Mesodermal cell (in vitro differentiated cells): ENCODE results near the gene POU6F1.

Source experiments
- H3K27ac ChIP-seq: 2 replicates; pipeline ENCODE4 v1.7.0; 2013; ENCODE audit warnings: mild to moderate bottlenecking, low read depth, low read length, moderate library complexity; ENCODE audit not compliant: severe bottlenecking
- H3K36me3 ChIP-seq: 2 replicates; pipeline ENCODE4 v1.7.1; 2013; ENCODE audit warnings: mild to moderate bottlenecking, low read length, moderate library complexity; ENCODE audit not compliant: control insufficient read depth, insufficient read depth
- H3K4me1 ChIP-seq: one replicate; pipeline ENCODE4 v1.7.1; 2013; ENCODE audit warnings: mild to moderate bottlenecking, low read length; ENCODE audit not compliant: insufficient read depth, control insufficient read depth, poor library complexity, severe bottlenecking
- H3K4me3 ChIP-seq: 2 replicates; pipeline ENCODE4 v1.7.0; 2013; ENCODE audit warnings: low read length, control low read depth, mild to moderate bottlenecking; ENCODE audit not compliant: insufficient read depth, poor library complexity, severe bottlenecking; ENCODE audit errors: extremely low read depth
- H3K9me3 ChIP-seq: 2 replicates; pipeline ENCODE4 v1.7.1; 2013; ENCODE audit warnings: mild to moderate bottlenecking, low read length, moderate library complexity; ENCODE audit not compliant: control insufficient read depth
- WGBS, 2 experiments: methylation state at CpG; one replicate each; pipeline ENCODE4 v1.1.5; 2013; ENCODE audit warnings: missing lambda C conversion rate in 2 of 2; ENCODE audit not compliant: insufficient coverage in 2 of 2; 5-methylcytosine and 5-hydroxymethylcytosine counted together

Gene POU6F1

DNA sequence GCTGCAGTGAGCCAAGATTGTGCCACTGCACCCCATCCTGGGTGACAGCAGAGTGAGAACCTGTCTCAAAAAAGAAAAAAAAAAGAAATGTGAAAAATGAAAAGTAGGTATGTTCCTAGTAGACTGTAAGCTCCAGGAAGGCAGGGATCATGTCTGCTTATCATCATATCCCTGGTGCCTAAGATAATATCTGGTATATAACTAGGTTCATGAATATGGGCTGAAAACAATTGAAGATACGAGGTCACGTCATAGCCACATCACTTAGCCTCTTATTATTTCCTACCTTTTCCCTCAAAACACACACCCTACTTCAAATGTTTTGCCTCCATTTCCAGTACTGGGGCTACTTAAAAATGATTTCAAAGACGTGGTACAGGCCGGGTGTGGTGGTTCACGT is 3.0 kb downstream of the POU6F1 start:
- H3K9me3 ChIP-seq: no peaks in the 10 kb centered on the region
- H3K4me3 ChIP-seq: no peak overlapping the region
- WGBS, 2 experiments: 95 to 96% methylated on average over 3 to 5 of the region's 5 CpGs
- H3K27ac ChIP-seq: no peak overlapping the region
- no peaks in the 10 kb centered on the region for H3K36me3 ChIP-seq
- peaks cover 9% of the 10 kb centered on the region for H3K4me1 ChIP-seq

- H3K4me1 ChIP-seq: no peaks in the 10 kb centered on the region
- no peak overlapping the region for H3K4me3 ChIP-seq
- H3K36me3 ChIP-seq: no peaks in the 10 kb centered on the region
- H3K9me3 ChIP-seq: no peaks in the 10 kb centered on the region
- H3K27ac ChIP-seq: no peak overlapping the region
- 74 to 100% methylated on average over 2 of the region's 2 CpGs for WGBS, 2 experiments
Observed at GRCh38 chr12:51210690-51211395, 7.0 kb downstream of the POU6F1 start.

- Histone ChIP-seq H3K36me3 (no peaks in the 10 kb centered on the region), H3K9me3 (no peaks in the 10 kb centered on the region), H3K4me1 (no peaks in the 10 kb centered on the region), H3K27ac (no peak overlapping the region), H3K4me3 (no peak overlapping the region)
- no CpG with 5 or more reads among the region's 2 CpGs for WGBS, 2 experiments
Observed at GRCh38 chr12:51209259-51209658, 8.6 kb downstream of the POU6F1 start.

DNA sequence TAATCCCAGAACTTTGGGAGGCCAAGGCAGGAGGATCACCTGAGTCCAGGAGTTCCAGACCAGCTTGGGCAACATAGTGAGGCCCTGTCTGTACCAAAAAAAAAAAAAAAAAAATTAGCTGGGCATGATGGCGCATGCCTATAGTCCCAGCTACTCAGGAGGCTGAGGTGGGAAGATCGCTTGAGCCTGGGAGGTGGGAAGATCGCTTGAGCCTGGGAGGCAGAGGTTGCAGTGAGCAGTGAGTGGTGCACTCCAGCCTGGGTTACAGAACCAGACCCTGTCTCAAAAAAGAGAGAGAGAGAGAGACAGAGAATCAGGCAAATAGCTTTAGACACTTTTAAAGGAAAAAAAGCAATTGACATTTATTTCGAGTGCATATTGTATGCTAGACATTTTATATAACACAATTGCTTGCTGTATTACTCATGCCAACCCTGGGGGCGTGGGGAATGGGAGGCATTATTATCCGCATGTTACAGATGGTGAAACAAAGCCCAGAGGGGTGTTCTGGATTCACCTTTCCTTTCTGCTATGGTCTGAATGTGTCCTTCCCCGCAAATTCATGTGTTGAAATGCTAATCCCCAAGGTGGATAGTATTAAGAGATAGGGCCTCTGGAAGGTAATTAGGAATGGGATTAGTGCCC is 9.7 kb downstream of the POU6F1 start:
- Histone ChIP-seq H3K9me3 (no peaks in the 10 kb centered on the region), H3K4me3 (no peak overlapping the region), H3K36me3 (no peaks in the 10 kb centered on the region), H3K27ac (no peak overlapping the region), H3K4me1 (no peaks in the 10 kb centered on the region)
- WGBS, 2 experiments: 87 to 94% methylated on average over 4 to 5 of the region's 7 CpGs

GRCh38 chr12:51205350-51205749 is 12.5 kb downstream of the POU6F1 start:
- H3K27ac ChIP-seq: no peak overlapping the region
- H3K4me1 ChIP-seq: no peaks in the 10 kb centered on the region
- H3K9me3 ChIP-seq: no peaks in the 10 kb centered on the region
- H3K36me3 ChIP-seq: no peaks in the 10 kb centered on the region
- WGBS, 2 experiments: 90 to 96% methylated on average over 2 to 6 of the region's 6 CpGs
- no peak overlapping the region for H3K4me3 ChIP-seq

- Histone ChIP-seq H3K4me3 (no peak overlapping the region), H3K36me3 (no peaks in the 10 kb centered on the region), H3K4me1 (no peaks in the 10 kb centered on the region), H3K9me3 (no peaks in the 10 kb centered on the region), H3K27ac (no peak overlapping the region)
- WGBS, 2 experiments: 100% methylated on average over 1 to 2 of the region's 5 CpGs
Observed at GRCh38 chr12:51202718-51203117, 15.1 kb downstream of the POU6F1 start.

- H3K27ac ChIP-seq: no peak overlapping the region
- H3K9me3 ChIP-seq: no peaks in the 10 kb centered on the region
- 94 to 96% methylated on average over 5 to 8 of the region's 9 CpGs for WGBS, 2 experiments
- no peak overlapping the region for H3K4me3 ChIP-seq
- H3K4me1 ChIP-seq: no peaks in the 10 kb centered on the region
- H3K36me3 ChIP-seq: no peaks in the 10 kb centered on the region
Observed at GRCh38 chr12:51200806-51201205, 17.1 kb downstream of the POU6F1 start.

GRCh38 chr12:51200156-51200555 is 17.7 kb downstream of the POU6F1 start:
- H3K36me3 ChIP-seq: no peaks in the 10 kb centered on the region
- 95% methylated on average over 5 to 6 of the region's 7 CpGs for WGBS, 2 experiments
- H3K4me3 ChIP-seq: no peak overlapping the region
- no peak overlapping the region for H3K27ac ChIP-seq
- H3K9me3 ChIP-seq: no peaks in the 10 kb centered on the region
- no peaks in the 10 kb centered on the region for H3K4me1 ChIP-seq

DNA sequence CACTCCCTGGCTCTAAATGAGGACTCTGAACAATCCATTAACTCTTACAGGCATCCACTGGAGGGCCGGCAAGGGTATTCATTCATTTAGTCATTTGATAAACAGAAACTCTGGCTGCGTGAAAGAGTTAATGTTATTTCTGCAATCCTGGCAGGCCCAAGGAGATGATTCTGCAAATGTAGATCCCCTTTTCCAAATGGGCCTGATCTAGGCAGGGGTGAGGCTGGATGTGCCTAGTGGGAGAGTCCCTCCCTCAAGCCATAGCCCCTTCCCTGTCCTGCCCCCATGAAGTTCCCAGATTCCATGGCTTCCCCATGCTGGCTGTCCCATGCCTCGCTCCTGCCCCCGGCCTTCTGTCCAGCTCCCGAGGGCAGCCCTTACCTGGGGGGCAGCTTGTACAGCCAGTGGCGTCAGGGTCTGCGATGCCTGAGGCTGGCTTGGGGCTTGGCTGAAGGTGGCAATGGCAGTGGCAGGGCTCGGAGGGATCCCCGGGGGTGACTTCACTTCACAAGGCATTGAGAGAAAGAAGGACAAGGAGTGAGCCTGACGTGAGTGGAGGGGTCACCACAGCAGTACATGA is 18.4 kb downstream of the POU6F1 start:
- 88 to 97% methylated on average over 8 to 9 of the region's 10 CpGs for WGBS, 2 experiments

DNA sequence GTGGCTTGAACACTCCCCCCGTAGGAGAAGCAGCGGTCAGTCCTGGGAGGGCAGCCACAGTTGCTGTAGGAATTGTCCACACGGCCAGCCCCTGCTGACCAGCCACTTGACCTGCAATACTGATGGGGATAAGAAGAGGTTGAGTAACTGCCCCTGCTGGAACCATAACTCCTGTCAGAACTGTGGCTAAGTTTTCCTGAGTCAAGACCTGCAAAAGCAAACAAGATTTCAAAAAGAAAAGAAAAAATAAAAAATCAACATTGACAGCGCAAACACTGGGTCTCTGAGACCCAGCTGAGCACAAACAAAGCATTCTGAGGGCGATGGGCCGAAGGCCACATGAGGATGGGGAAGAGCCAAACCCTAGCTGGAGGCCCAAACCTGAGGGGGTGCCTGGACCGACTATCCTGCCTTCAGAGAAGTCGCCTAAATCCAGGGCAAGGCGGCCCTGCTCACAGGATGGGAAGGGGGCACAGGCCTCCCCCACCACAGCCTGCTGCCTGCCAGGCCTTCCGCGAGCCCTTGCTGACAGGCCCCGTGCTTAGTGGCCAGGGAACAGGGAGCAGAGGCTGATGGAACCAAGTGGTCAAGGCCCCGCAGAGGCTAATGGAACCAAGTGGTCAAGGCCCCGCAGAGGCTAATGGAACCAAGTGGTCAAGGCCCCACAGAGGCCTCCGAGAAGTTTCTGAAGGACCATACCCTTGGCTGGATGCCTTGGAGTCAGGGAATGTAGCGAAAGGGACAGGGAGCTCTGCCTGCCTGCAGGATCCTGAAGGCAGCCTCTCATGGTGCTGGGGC is 19.1 kb downstream of the POU6F1 start:
- H3K9me3 ChIP-seq: no peaks in the 10 kb centered on the region
- no peak overlapping the region for H3K27ac ChIP-seq
- no peaks in the 10 kb centered on the region for H3K4me1 ChIP-seq
- WGBS, 2 experiments: 91% methylated on average over 13 to 15 of the region's 16 CpGs
- no peak overlapping the region for H3K4me3 ChIP-seq
- H3K36me3 ChIP-seq: no peaks in the 10 kb centered on the region

More for the DNA sequence above, 18.4 kb downstream of the POU6F1 start:
- H3K27ac ChIP-seq: no peak overlapping the region
- no peaks in the 10 kb centered on the region for H3K36me3 ChIP-seq
- H3K9me3 ChIP-seq: no peaks in the 10 kb centered on the region
- no peak overlapping the region for H3K4me3 ChIP-seq
- no peaks in the 10 kb centered on the region for H3K4me1 ChIP-seq
